Inflammatory macrophage (primary cell): ENCODE data around the gene HLA-DPA1.

ENCODE experiments used
- DNase-seq, 2 donors: peaks; one replicate each; pipeline ENCODE4 v3.0.0-alpha.2; 2020 to 2022

HLA-DPA1 gene

DNA sequence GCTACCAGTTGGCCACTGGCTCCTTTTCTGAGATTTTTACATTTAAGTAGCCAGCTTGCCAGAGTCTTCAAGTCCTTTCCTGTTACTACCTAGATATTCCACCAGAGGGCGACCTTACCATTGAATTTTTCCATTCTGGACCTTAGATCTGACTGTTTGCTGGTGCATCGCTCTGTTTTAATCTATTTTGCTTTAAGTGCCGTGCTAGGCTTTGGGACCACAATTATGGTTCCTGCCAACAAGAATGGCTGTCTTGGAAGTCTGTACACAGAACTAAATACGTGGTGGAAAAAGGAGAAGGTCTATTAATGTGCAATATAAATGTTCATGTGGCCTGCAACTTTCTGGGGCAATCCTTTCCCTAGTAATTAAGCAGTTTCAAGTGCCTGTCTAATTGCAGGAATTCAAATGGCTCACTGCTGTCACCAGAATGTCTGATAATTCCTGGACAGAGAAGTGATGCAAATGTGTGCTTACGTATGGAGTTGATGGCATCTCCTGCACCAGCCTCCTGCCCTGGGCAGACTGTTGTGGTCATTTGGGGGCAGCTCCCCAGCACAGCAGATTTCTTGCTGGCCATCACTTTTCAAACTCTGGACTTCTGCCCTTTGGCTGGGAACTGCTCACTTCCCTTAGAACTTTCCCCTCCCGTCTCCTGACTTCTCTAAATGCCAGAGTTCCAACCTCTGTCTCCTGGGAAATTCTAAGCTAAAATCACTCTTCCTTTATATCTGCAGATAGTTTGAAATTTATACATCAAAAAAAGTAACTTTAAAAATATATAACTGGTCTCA is 58.4 kb downstream of the HLA-DPA1 start:
- DNase-seq = peak; percentile 83 to 93
